T-helper 1 cell (primary cell): ENCODE measurements around the gene TMEM52.
A peak's percentile ranks its signal among the peaks of the same experiment; 100 is the strongest.

ENCODE experiments used
- DNase-seq, 5 donors: peaks; one replicate each; pipeline ENCODE4 v3.0.0-alpha.2; 2012 to 2020
- total RNA-seq, 4 donors: gene quantifications; one replicate each; lab custom pipeline; 2026; lab: John Stamatoyannopoulos, UW

The TMEM52 gene
- 0.30 to 1.9 (median 0.72) reads per million in 4 donors for total RNA-seq

DNA sequence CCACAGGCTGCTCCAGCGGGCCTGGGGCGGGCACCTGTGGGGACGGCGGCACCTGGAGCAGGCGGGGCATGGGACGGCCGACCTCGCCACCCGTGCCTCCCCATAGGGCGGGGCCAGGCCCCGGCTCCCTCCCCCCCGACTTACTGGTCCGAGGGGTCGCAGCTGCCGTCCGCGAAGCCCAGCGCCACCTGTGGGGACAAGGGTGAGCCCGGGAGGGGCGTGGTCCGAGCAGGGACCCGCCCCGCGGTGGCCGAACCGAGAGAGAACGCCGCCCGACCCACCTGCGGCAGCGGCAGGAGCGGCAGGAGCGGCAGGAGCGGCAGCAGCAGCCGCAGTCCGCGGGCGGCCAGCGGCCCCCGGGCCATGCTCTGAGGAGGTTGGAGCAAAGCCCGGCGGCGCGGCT lies at the start of gene TMEM52:
Gene TMEM52 (minus strand): TSS at position 379 of the 403 bp plus-strand sequence. CDS start 14 bp downstream, at position 365.
- DNase-seq: no peak

DNA sequence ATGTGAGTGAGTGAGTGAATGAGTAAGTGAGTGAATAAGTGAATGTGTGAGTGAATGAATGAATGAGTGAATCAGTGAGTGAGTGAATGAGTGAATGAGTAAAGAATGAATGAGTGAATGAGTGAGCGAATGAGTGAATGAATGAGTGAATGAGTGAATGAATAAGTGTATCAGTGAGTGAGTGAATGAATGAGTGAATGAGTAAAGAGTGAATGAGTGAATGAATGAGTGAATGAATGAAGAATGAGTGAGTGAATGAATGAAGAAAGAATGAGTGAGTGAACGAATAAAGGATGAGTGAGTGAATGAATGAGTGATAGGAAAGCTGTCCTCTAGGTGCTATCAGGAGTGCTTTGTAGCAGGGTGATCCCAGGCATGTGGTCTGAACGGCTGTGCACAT lies 48.8 kb upstream of the TMEM52 start:
- no peak for DNase-seq

DNA sequence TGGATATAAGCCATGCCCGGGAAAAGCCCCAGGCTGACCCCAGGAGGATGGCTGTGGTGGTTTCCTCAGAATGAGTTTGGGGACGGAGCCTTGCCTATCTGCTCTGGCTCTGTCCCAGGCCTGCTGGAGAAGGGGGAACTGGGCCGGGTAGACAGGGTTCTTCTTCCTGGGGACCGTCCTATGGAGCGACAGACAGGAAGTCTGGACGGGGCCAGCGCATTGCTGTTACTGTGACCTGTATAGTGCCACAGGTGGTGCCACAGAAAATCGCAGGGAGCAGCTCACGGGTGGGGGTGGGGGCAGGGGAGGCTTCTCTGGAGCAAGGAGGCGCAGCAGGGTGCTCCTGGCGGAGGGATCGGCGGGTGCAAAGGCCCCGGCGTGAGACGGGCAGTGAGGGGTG lies 48.1 kb upstream of the TMEM52 start:
- DNase-seq: no peak

- no peak for DNase-seq
These were observed 47.1 kb upstream of the TMEM52 start for GRCh38 chr1:1966071-1966740.

GRCh38 chr1:1965546-1965945 lies 46.5 kb upstream of the TMEM52 start:
- no peak for DNase-seq

GRCh38 chr1:1964811-1965210 lies 45.7 kb upstream of the TMEM52 start:
- DNase-seq: no peak

GRCh38 chr1:1963570-1963969 lies 44.5 kb upstream of the TMEM52 start:
- DNase-seq: no peak

GRCh38 chr1:1962752-1963151 lies 43.7 kb upstream of the TMEM52 start:
- DNase-seq: no peak

DNA sequence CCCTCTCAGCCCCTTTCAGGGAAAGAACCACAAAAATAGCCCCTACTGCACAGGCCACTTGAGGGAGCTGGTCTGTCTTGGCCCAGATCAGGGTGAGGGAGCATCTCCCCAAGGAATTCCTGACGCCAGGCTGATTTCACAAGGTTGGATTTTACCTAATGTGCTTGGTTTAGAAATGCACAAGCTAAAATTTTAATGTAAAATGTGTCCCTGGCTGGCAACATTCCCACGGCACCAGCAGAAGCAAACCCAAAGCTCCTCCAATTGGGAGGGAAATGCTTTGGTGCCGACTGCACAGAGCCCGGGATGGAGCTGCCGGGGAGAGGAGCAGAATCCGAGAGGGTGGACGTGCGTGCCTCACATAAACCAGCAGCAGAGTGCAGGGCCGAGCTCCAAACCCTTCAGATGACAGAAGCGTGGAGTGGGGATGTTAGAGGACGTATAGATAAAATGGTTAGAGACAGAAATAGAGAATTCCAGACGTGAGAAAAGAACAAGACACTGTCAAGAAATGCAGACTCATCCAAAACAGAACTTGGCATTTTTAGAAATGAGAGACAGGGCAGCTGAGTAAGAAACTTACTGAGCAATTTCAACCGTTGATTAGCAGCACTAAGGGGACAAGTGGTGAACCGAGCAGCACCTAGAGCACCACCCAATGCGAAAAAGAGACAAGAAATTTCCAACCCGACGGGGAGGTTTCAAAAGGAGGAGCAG lies 41.6 kb upstream of the TMEM52 start:
- no peak for DNase-seq

- DNase-seq: peak in 3 of 5 donors; percentile 39 to 66 (median 51)
These were observed 40.9 kb upstream of the TMEM52 start for GRCh38 chr1:1959840-1960479.

DNA sequence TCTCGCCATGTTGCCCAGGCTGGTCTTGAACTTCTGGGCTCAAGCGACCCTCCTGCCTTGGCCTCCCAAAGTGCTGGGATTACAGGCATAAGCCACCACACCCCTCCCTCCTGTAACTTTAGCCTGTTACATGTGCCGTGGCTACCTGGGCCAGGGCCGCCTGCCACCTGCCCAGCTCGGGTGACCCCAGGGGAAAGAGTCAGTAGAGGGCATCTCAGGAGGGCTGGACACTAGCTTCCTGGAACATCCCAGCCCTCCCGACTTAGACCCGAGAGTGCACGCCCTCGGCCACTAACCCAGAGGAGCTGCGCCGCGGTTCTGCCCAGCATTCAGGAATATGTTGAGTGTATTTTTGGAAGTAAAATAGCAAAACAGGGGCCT lies 40.4 kb upstream of the TMEM52 start:
- no peak for DNase-seq

GRCh38 chr1:1958071-1958541 lies 39.0 kb upstream of the TMEM52 start:
- DNase-seq: no peak

- DNase-seq: no peak
These were observed 38.5 kb upstream of the TMEM52 start for GRCh38 chr1:1957533-1957961.

DNA sequence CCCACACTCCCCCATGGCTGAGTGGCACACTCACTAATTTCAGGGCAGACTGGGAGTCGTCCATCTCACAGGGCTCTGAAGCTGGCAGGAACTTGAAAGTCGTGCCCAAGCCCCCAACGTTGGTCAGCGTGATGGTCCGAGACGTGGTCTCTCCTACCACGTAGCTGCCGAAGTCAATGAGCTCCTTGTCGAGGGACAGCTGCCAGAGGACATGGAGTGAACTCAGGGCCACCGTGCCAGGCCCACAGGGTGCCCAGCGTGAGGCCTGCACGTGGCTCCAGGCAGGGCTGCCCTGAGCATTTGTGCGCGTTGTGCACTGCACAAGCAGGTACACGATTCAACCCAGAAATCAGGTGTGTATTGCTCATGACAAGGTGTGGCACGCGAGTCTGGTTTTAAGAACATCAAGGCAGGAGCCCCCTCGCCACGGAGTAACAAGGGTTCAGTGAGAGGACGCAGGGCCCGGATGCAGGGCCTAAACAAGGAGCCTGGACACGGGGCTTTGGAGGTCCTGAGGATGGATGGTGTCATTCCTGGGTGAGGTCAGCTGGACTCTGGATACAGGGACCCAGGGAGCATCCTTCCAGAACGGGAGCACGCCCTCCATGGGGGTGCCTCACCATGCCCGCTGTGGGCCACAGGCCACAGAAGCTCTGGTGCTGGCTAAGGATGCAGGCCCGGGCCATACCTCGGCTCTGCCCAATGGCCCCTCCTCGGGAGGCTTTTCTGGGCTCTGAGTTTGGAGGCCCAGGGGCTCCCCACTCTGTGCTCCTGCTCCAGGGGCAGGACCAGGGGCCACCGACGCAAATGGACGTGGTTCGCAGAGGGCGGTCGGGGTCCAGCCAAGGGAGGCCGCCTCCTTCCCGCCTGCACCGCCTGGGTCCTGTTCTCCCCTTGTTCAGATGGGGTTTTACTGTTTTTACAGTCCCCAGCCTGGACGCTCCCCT lies 37.8 kb upstream of the TMEM52 start:
- DNase-seq: no peak

GRCh38 chr1:1956101-1956500 lies 37.0 kb upstream of the TMEM52 start:
- no peak for DNase-seq

GRCh38 chr1:1955621-1956094 lies 36.6 kb upstream of the TMEM52 start:
- DNase-seq: no peak

DNA sequence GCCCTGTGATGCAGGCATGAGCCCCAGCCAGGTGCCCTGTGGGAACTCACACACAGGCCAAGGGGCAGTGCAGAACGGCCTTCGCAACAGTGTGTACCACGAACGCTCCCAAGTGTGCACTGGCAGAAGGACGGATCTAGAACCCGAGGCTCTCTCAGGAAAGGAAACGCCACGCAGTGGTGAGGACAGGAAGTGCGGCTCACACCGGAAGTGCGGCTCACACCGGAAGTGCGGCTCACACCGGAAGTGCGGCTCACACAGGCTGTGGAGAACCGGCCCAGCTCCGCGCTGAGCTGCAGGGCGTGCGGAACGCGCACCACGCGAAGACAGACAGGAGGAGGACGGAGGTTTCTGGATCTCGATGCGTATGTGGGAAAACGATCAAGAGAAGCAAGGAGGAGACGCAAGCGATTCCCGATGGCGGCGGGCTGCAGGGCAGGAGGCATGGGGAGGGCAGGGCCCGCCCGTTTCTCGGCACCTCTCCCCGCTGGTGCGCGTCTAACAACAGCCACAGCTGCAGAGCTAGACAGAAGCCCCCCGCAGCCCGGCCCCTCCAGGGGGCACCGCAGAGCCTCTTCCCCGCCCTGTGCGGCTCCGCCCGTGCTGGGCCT lies 35.9 kb upstream of the TMEM52 start:
- no peak for DNase-seq

DNA sequence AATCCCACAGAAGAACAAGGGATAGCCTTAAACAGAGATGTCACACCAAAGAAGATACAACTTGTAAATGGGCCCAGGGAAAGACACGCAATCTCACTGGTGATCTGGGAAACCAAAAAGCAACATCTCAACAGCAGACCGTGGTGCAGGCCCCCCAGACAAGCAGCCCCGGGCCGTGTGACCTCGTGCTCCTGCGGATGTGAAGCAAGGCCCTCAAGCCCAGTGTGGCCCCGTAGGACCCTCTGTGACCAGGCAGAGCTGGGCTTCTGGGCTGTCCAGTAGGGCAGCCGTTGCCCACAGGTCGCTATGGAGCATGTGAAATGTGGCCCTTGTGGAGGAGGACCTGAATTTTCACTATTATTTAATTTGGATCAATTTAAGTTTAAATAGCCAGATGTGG lies 34.9 kb upstream of the TMEM52 start:
- DNase-seq: no peak

DNA sequence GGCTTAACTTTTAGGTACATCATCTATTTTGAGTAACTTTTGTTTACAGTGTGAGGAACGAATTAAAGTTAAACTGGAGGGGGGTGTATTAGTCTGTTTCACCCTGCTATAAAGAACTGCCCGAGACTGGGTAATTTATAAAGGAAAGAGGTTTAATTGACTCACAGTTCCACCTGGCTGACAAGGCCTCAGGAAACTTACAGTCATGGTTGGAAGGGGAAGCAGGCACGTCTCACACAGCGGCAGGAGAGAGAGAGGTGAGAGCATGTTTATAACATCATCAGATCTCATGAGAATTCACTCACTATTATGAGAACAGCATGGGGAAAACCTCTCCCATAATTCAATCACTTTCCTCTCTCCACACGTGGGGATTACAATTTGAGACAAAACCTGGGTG lies 31.9 kb upstream of the TMEM52 start:
- no peak for DNase-seq

DNA sequence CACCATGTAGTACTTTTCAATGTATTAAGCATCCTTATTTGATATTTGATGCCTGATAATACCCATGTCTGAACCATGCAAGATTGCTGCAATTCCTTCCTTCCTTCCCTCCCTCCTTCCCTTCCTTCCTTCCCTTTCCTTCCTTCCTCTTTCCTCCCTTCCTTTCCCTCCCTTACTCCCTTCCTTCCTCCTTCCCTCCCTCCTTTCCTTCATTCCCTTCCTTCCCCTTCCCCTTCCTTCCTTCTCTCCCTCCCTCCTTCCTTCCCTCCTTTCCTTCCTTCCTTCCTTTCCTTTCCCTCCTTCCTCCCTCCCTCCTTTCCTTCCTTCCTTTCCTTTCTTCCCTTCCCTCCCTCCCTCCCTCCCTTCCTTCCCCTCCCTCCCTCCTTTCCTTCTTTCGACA lies 29.7 kb upstream of the TMEM52 start:
- no peak for DNase-seq

GRCh38 chr1:1947493-1947892 lies 28.4 kb upstream of the TMEM52 start:
- no peak for DNase-seq

DNA sequence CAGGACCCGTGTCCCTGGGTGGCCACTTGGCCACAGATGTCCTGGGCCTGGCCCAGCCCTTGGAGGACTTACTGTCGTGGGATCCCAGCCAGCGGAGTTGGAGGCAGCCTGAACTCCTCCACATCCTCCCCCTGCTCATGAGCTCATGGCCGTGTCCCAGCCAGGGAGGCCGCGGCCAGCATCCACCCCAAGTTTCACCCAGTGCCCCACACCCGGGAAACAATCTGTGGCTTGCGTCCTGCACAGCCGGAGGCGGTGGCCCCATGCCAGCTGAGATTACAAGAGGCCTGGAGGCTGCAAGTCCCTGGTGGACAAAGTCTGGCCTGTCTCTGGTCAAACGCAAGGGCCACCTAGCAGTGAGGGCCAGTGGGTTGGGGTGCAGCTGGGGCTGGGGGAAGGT lies 27.5 kb upstream of the TMEM52 start:
- no peak for DNase-seq
